Ascending aorta (tissue), 2 donors: ENCODE measurements around the gene EZH2. TPM values are rescaled to one million over a fixed set of nuclear protein-coding genes. Genes with fewer than 3 reads are reported as not detected.

Source experiments
- DNase-seq, 2 donors: peaks; one replicate each; pipeline ENCODE4 v3.0.0-alpha.2; 2019; ENCODE audit warnings: low spot score in 2 of 2
- H3K27ac ChIP-seq, 2 donors: fragments of 200-600 bp; sonication (generic); one replicate each; pipeline ENCODE4 v1.5.1; 2016 to 2017; ENCODE audit warnings: mild to moderate bottlenecking in 1 of 2
- H3K27me3 ChIP-seq: fragments of 200-600 bp; sonication (generic); one replicate; pipeline ENCODE4 v1.5.1; 2017
- H3K36me3 ChIP-seq, 2 donors: fragments of 200-600 bp; sonication (generic); one replicate each; pipeline ENCODE4 v1.5.1; 2016
- H3K4me1 ChIP-seq, 2 donors: fragments of 200-600 bp; sonication (generic); one replicate each; pipeline ENCODE4 v1.5.1; 2016 to 2017; ENCODE audit warnings: mild to moderate bottlenecking in 1 of 2
- H3K4me3 ChIP-seq, 2 donors: fragments of 200-600 bp; sonication (generic); one replicate each; pipeline ENCODE4 v1.5.1; 2016 to 2017; ENCODE audit warnings: mild to moderate bottlenecking in 1 of 2
- H3K9me3 ChIP-seq, 2 donors: fragments of 200-600 bp; sonication (generic); one replicate each; pipeline ENCODE4 v1.5.1; 2016
- CTCF ChIP-seq, 3 experiments: fragments of 200-600 bp in 2 of 3; fragments of 450-650 bp in 1 of 3; sonication (generic) in 2 of 3; IDR thresholded peaks; one replicate each; pipeline ENCODE4 v1.5.1; 2016 to 2019; ENCODE audit warnings: antibody characterized with exemption in 3 of 3, mild to moderate bottlenecking in 1 of 3, moderate library complexity in 1 of 3
- intact Hi-C: fragments of 100-400 bp; cut with DNase I; formaldehyde crosslinking; loops from one replicate; pipeline ENCODE4 v1.15.1; 2023
- total RNA-seq: library from RNA; depleted of rRNA; stranded (reverse); fragments of >200 nt; gene quantifications from one replicate; pipeline ENCODE4 v1.1.0, GENCODE V29; 2016

EZH2 gene
- total RNA-seq, 1 donor from 2014 or later = not detected

GRCh38 chr7:148773334-148773733 lies 110.8 kb downstream of the EZH2 start:
- intact Hi-C loops = no loop called here
- no peak overlapping the region for H3K27ac ChIP-seq
- H3K4me3 ChIP-seq = no peak overlapping the region
- DNase-seq = no peak
- H3K4me1 ChIP-seq = no peaks in the 10 kb centered on the region
- H3K27me3 ChIP-seq = no peaks in the 10 kb centered on the region
- H3K9me3 ChIP-seq = no peaks in the 10 kb centered on the region
- TF ChIP-seq CTCF (IDR thresholded peaks at IDR 0.05) = no peak
- H3K36me3 ChIP-seq = peaks cover 47 to 59% of the 10 kb centered on the region in 2 donors

- no peak for TF ChIP-seq CTCF (IDR thresholded peaks at IDR 0.05)
- H3K27ac ChIP-seq = no peak overlapping the region
- H3K4me1 ChIP-seq = no peaks in the 10 kb centered on the region
- H3K27me3 ChIP-seq = no peaks in the 10 kb centered on the region
- DNase-seq = no peak
- peaks cover 52 to 67% of the 10 kb centered on the region in 2 donors for H3K36me3 ChIP-seq
- no peak overlapping the region for H3K4me3 ChIP-seq
- no peaks in the 10 kb centered on the region for H3K9me3 ChIP-seq
- intact Hi-C loops = no loop called here
Observed at GRCh38 chr7:148772297-148773089, 111.6 kb downstream of the EZH2 start.

GRCh38 chr7:148770004-148770403 lies 114.1 kb downstream of the EZH2 start:
- Histone ChIP-seq H3K36me3 (peaks cover 56 to 66% of the 10 kb centered on the region in 2 donors), H3K4me1 (no peaks in the 10 kb centered on the region), H3K9me3 (no peaks in the 10 kb centered on the region), H3K4me3 (no peak overlapping the region), H3K27ac (no peak overlapping the region), H3K27me3 (no peaks in the 10 kb centered on the region)
- intact Hi-C loops = no loop called here
- no peak for DNase-seq
- TF ChIP-seq CTCF (IDR thresholded peaks at IDR 0.05) = no peak

- DNase-seq = no peak
- Histone ChIP-seq H3K27ac (no peak overlapping the region), H3K27me3 (no peaks in the 10 kb centered on the region), H3K4me1 (no peaks in the 10 kb centered on the region), H3K4me3 (no peak overlapping the region), H3K9me3 (no peaks in the 10 kb centered on the region), H3K36me3 (peaks cover 25 to 56% of the 10 kb centered on the region in 2 donors)
- TF ChIP-seq CTCF (IDR thresholded peaks at IDR 0.05) = no peak
- intact Hi-C loops = no loop called here
Observed at GRCh38 chr7:148763622-148764021, 120.5 kb downstream of the EZH2 start.

- Histone ChIP-seq H3K4me1 (no peaks in the 10 kb centered on the region), H3K9me3 (no peaks in the 10 kb centered on the region), H3K27ac (no peak overlapping the region), H3K4me3 (no peak overlapping the region), H3K27me3 (no peaks in the 10 kb centered on the region), H3K36me3 (peaks cover 6 to 57% of the 10 kb centered on the region in 2 donors)
- intact Hi-C loops = no loop called here
- no peak for DNase-seq
- TF ChIP-seq CTCF (IDR thresholded peaks at IDR 0.05) = no peak
Observed at GRCh38 chr7:148761499-148762278, 122.4 kb downstream of the EZH2 start.

Other genes with a start within 250 kb of the EZH2 start
- 16.3 TPM for gene CUL1, start 185.4 kb downstream of the EZH2 start, total RNA-seq
- 129 TPM for gene PDIA4, start 144.2 kb upstream of the EZH2 start, total RNA-seq
- 8.4 TPM for gene ZNF786, start 206.4 kb upstream of the EZH2 start, total RNA-seq
- gene ZNF425, start 242.0 kb upstream of the EZH2 start, total RNA-seq = not detected